Activated T-helper 9 cell treated with anti-CD3 and anti-CD28 coated beads, Interleukin-2, amount 50 U/mL, for 16 hours (primary cell): Measurements from ENCODE around the gene TMTC1.

Source experiments
- DNase-seq: peaks from one replicate; pipeline ENCODE4 v3.0.0-alpha.2; 2020; ENCODE audit warnings: low read depth

Gene TMTC1

GRCh38 chr12:29709496-29710040 lies 74.2 kb downstream of the TMTC1 start:
- no peak for DNase-seq

GRCh38 chr12:29709054-29709453 lies 74.7 kb downstream of the TMTC1 start:
- DNase-seq: no peak

- DNase-seq: no peak
Observed at GRCh38 chr12:29707846-29708245, 75.9 kb downstream of the TMTC1 start.

GRCh38 chr12:29706311-29706710 lies 77.4 kb downstream of the TMTC1 start:
- no peak for DNase-seq

GRCh38 chr12:29703528-29703927 lies 80.2 kb downstream of the TMTC1 start:
- DNase-seq: no peak

- DNase-seq: no peak
Observed at GRCh38 chr12:29702972-29703371, 80.8 kb downstream of the TMTC1 start.

GRCh38 chr12:29702222-29702621 lies 81.5 kb downstream of the TMTC1 start:
- DNase-seq: no peak

- DNase-seq: no peak
Observed at GRCh38 chr12:29700761-29701481, 82.8 kb downstream of the TMTC1 start.

- DNase-seq: no peak
Observed at GRCh38 chr12:29698756-29699155, 85.0 kb downstream of the TMTC1 start.

- DNase-seq: no peak
Observed at GRCh38 chr12:29695800-29696199, 87.9 kb downstream of the TMTC1 start.

- no peak for DNase-seq
Observed at GRCh38 chr12:29695026-29695425, 88.7 kb downstream of the TMTC1 start.

- DNase-seq: no peak
Observed at GRCh38 chr12:29694002-29694401, 89.7 kb downstream of the TMTC1 start.

- no peak for DNase-seq
Observed at GRCh38 chr12:29692237-29692636, 91.5 kb downstream of the TMTC1 start.

- no peak for DNase-seq
Observed at GRCh38 chr12:29691161-29691854, 92.4 kb downstream of the TMTC1 start.

GRCh38 chr12:29690728-29691127 lies 93.0 kb downstream of the TMTC1 start:
- DNase-seq: no peak

GRCh38 chr12:29688914-29689313 lies 94.8 kb downstream of the TMTC1 start:
- DNase-seq: no peak

GRCh38 chr12:29682088-29682487 lies 101.7 kb downstream of the TMTC1 start:
- no peak for DNase-seq

GRCh38 chr12:29681370-29681769 lies 102.4 kb downstream of the TMTC1 start:
- no peak for DNase-seq

- DNase-seq: no peak
Observed at GRCh38 chr12:29676676-29677075, 107.1 kb downstream of the TMTC1 start.

GRCh38 chr12:29674463-29674862 lies 109.3 kb downstream of the TMTC1 start:
- no peak for DNase-seq

GRCh38 chr12:29673346-29673745 lies 110.4 kb downstream of the TMTC1 start:
- no peak for DNase-seq

- DNase-seq: no peak
Observed at GRCh38 chr12:29672580-29672979, 111.2 kb downstream of the TMTC1 start.

GRCh38 chr12:29671742-29672141 lies 112.0 kb downstream of the TMTC1 start:
- DNase-seq: no peak
